Activated T-cell treated with anti-CD3 and anti-CD28 coated beads, Interleukin-2, amount 50 U/mL, for 1 hour (primary cell): ENCODE results near the gene COL20A1.

Source experiments
- DNase-seq: peaks from one replicate; pipeline ENCODE4 v3.0.0-alpha.2; 2020

Gene COL20A1

GRCh38 chr20:63309261-63310071 lies 16.5 kb downstream of the COL20A1 start:
- DNase-seq: peak; percentile 42

- DNase-seq: no peak
Observed at GRCh38 chr20:63310265-63310991, 17.4 kb downstream of the COL20A1 start.

- DNase-seq: no peak
Observed at GRCh38 chr20:63311186-63311832, 18.3 kb downstream of the COL20A1 start.

- no peak for DNase-seq
Observed at GRCh38 chr20:63311833-63312243, 18.9 kb downstream of the COL20A1 start.

- no peak for DNase-seq
Observed at GRCh38 chr20:63312273-63312672, 19.3 kb downstream of the COL20A1 start.

GRCh38 chr20:63312690-63313348 lies 19.8 kb downstream of the COL20A1 start:
- no peak for DNase-seq

GRCh38 chr20:63313349-63314014 lies 20.5 kb downstream of the COL20A1 start:
- no peak for DNase-seq

GRCh38 chr20:63314015-63314471 lies 21.1 kb downstream of the COL20A1 start:
- DNase-seq: no peak

- DNase-seq: no peak
Observed at GRCh38 chr20:63314566-63315239, 21.7 kb downstream of the COL20A1 start.

GRCh38 chr20:63315240-63315689 lies 22.3 kb downstream of the COL20A1 start:
- DNase-seq: no peak

- peak; percentile 11 for DNase-seq
Observed at GRCh38 chr20:63315731-63316491, 22.9 kb downstream of the COL20A1 start.

- DNase-seq: no peak
Observed at GRCh38 chr20:63316502-63316921, 23.5 kb downstream of the COL20A1 start.

GRCh38 chr20:63317061-63317460 lies 24.1 kb downstream of the COL20A1 start:
- DNase-seq: peak; percentile 4

- peak; percentile 4 for DNase-seq
Observed at GRCh38 chr20:63317601-63318291, 24.8 kb downstream of the COL20A1 start.

- peak; percentile 13 for DNase-seq
Observed at GRCh38 chr20:63318391-63319163, 25.6 kb downstream of the COL20A1 start.

- DNase-seq: peak; percentile 13
Observed at GRCh38 chr20:63319164-63320040, 26.4 kb downstream of the COL20A1 start.

GRCh38 chr20:63320041-63320511 lies 27.1 kb downstream of the COL20A1 start:
- no peak for DNase-seq

GRCh38 chr20:63320616-63321147 lies 27.7 kb downstream of the COL20A1 start:
- no peak for DNase-seq
